ENCODE results near the gene UMPS.
A peak's percentile ranks its signal among the peaks of the same experiment; 100 is the strongest.
"Not testable (repeated sequence)": the region's sequence is repeated elsewhere in the genome, so short reads cannot be mapped to it uniquely, and the experiment has no call there.

The UMPS gene

DNA sequence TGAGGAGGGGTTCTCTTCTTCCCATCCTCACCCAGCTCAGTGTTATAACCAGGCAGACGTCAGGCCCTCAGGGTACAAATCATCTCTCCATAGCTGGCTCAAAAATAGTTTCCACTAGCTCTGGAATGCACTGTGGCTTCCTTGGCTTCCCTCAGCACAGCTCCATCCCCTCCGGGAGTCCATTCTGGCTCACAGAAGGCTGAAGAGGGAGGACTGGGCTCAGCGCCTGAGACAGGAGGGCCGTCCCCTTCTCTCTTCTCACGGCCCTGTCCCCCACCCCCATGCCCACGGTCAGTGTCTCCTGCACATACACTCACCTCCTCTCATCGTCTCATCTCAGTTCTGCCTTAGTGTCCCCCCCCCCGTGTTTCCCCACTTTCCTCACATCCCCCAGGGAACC lies 50.1 kb downstream of the UMPS start:
- DNase-seq (ENCODE audit: low spot score) = no peak

DNA sequence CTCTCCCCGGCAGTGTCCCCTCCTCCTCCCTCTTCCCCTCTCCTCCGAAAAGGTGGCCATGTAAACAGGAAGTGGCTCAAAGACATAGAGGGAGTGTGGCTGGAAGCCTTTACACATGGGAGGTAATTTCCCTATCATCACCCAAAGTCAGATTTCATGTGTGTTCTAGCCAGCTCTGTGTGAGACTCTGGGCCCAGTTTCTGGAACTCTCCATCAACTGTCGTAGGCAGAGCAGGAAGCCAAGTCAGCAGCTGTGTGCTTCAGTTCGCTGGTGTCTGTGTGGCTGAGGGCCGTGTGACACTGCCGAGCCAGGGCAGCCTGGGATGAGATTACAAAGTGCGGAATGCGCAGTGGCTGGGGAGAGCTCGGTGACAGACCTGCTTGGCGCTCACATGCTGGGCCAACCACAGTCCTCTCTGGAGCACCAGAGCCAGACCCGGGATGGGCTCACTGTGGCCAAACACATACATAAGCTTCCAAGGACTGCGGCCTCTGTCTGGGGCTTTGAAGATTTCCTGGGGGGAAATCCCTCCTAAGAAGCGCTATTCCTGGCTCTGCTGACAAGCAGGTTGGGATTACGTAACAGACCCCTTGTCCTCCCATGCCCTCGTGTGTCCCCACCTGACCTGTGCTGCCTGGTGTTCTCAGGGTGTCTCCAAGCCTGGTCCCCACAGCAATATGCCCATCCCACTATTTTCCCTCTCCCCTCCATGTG lies 50.7 kb downstream of the UMPS start:
- DNase-seq (ENCODE audit: low spot score) = no peak

DNA sequence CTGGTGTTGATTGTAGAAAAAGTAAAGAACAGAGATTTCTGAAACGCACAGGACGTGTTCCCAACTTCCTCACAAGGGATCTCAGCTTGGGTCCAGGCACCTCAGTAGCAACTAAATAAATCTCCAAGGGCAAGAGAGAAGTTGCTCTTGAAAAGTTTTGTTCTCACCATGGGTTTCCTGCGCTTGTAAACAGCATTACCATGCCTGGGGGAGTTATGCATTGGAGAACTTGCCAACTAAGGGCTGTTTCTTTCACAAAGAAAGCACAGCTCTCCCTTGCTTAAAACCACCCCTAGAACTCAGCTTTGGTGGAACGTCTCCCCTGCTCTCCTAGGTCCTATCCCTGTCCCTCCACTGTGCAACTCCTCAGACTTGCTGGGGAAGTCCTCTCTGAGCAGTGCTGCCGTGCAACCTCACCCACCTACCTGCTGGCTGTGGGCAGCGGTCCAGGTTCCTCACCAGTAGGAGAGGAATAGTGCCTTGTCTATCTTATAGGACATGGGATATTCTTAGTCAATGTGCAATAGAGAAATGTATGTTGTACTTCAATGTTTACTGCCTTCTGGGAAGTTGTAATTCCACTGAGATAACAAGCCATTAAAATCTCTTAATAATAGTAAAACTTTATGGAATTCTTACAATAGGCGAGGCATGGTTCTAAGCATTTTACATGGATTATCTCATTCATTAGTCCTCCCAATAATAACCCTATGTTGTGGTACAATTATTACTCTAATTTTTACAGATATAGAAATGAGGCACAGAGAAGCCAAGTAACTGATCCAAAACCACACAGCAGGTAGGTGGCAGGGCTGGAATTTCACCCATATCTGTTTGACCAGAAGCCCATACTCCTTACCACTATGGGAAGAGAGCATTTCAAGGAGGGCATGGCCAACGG lies 51.5 kb downstream of the UMPS start:
- DNase-seq (ENCODE audit: low spot score) = no peak

DNA sequence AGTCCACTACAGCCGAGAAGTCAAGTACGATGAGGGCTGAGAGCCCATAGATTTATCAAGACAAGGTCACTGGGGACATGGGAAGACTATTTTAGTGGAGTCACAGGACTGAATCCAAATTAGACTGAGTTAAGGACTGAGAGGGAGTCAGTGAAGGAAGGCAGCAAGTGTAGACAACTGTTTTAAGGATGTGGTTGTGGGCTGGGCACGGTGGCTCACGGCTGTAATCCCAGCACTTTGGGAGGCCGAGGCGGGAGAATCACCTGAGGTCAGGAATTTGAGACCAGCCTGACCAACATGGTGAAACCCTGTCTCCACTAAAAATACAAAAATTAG lies 52.1 kb downstream of the UMPS start:
- DNase-seq (ENCODE audit: low spot score) = not testable (repeated sequence)

DNA sequence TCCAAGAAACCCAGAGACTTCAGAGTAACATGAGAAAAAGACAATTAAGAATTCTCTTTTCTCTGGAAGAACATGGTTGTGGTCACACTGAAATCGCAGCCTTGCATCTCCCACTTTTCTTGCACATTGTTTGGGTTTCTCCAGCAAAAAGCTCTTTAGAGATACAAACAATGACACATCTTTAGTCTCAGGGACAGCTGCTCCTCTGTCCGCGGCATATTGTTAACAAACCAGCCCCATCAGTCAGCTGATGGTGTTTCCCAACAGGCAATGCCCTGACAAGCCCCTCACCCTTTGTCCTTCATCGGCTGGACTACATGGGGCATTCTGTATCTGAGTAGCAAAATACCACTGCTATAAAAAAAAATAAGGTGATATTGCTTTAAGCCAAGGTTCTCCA lies 53.4 kb downstream of the UMPS start:
- no peak for DNase-seq (ENCODE audit: low spot score)

DNA sequence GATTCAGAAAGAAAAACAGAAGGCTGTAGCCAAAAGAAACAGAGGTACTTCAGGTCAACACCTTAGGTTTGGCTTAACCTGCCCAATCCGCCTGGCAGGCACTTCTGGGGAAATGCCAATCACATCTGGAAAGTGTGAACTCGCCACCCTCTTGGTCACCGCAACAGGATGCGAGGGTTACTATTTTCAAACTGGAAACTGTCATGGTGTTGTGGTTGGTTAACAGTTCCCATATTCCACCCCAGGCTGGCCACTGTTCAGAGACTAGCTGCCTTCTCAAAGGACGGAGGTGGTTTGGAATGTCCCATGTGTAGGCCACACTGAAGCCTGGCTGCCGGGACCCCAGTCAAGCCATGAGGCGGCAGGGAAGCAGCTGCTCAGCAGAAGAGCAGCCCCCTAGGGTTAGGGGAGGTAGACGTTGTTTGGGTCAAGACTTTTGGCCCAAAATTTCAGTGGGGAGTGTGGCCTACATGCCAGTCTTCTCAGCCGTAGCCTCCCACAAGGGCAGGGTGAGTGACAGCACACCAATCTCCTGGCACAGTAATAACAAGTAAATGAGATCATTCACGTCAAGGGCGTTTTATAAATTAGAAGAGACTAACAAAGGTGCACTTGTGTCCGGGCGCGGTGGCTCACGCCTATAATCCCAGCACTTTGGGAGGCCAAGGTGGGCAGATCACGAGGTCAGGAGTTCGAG lies 54.6 kb downstream of the UMPS start:
- no peak for DNase-seq (ENCODE audit: low spot score)

DNA sequence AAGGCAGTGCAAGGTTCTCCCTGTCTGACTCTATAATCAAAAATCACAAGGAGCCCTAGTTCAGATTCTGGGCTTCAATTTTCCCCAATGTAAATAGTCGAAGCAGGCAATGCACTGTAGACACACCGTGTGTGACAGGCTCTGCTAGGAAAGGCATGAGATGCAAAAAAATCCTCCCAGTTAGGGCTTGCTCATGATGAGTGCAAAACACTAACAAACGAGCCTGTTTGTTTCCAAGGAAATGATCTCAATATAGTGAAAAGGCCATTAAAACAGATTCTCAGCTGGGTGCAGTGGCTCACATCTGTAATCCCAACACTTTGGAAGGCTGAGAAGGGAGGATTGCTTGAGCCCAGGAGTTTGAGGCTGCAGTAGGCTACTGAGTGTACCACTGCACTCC lies 55.7 kb downstream of the UMPS start:
- no peak for DNase-seq (ENCODE audit: low spot score)

DNA sequence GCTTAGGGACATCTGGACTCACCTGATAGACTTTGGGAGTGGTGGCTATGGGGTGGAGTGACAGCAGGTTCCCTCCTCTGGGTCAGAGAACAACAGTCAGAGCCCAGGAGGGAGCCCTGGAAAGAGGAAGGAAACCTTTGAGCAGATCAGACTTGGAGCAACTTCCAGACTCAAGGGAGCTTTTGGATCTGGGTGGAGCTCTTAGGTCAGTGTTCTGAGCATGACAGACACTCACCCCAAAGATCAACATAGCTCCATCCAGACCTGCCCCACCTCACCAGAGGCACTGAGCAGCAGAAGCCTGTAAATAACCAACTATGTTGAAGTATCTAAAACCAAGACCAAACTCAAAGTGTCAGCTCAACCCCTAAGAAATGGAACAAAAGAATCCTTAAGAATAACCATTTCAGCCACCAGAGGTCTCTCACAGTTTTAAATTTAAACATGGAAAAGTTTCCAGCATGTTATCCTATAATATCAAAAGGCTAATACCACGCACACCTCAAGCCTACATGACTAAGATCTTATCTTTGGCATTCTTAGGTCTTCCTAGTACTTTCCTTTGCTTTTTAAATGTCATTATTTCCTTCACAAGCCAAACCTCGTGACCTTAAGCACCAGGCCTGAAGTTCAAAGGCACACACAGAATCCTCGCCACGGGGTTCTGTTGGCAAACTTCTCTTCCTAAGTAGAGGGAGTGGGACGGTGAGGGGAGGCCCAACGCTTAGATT lies 56.4 kb downstream of the UMPS start:
- peak; percentile 13 for DNase-seq (ENCODE audit: low spot score)

DNA sequence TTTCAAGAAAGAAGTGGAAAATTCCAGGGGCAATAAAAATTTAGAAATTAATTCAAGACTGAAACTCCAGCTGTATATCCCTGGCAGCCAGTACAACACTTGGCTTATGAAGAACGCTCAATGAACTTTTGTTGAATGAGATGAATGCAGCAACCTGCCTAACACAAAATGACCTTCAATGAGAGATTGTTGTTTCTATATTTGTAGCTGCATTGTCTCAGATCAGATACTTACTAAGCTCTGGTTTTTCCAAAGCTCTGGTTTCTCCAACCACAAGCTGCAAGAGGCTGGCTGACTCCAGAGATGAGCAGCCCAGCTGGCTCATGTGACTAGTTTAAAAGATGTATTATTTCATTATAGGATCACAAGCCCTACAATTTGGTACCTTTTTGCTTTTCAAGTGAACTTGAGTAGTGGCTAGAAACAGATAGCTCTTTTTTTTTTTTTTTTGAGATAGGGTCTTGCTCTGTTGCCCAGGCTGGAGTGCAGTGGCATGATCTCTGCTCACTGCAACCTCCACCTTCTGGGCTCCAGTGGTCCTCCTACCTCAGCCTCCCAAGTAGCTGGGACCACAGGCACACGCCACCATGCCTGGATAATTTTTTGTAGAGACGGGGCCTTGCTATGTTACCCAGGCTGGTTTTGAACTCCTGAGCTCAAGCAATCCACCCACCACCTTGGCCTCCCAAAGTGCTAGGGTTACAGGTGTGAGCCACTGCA lies 57.4 kb downstream of the UMPS start:
- no peak for DNase-seq (ENCODE audit: low spot score)

DNA sequence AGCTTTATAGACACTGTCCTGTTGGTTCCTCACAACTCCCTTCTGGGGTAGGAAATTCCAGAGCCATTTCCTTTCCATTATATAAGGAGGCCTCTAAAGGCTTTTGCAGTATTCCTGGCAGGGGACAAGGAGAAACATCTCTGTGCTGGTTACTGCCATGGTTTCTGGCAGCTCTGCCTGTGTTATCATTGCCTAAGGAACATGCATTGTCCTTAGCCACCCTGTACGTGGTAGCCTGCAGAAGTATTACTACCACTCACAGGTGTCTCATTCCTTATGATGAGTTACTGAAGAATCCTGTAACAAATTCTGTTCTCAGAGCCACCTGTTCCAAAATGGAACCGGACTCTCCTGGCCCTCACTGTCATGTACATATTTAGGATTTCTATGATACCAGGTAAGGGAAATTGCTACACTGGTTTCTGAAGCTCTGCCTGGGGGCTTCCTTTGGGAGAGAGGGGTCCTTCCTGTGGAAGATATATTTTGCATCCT lies 58.0 kb downstream of the UMPS start:
- no peak for DNase-seq (ENCODE audit: low spot score)

DNA sequence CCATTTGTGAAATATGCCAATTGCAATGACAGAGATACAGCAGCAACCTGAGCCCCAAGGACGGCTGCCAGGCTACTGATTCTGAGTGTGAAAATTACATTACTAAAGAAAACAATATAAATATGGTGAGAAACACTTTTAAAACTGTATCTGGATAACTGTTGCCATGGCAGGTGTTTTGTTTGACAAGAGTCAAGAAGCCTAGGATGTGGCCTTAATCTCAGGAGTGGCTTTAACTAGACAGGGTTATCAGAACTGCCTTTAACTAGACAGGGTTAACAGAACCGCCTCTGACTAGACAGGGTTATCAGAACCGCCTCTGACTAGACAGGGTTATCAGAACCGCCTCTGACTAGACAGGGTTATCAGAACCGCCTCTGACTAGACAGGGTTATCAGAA lies 58.9 kb downstream of the UMPS start:
- not testable (repeated sequence) for DNase-seq (ENCODE audit: low spot score)

DNA sequence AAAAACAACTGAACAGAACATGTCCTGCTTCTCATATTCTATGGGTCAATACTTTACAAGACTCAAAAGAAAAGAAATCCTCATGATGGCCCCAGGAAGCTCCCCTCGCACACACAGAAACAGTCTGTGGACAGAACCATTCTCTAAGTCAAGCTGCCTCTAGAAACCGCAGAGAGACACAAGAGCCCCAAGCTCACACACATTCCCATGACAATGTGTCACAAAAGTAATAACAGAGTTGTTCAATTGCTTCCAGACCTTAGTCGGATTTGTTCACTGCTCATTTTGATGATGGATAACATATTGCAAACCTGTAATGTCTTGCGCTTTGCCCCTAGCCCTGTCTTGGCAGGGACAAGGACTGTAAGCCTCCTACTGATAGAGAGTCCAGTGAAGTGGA lies 60.9 kb downstream of the UMPS start:
- no peak for DNase-seq (ENCODE audit: low spot score)

DNA sequence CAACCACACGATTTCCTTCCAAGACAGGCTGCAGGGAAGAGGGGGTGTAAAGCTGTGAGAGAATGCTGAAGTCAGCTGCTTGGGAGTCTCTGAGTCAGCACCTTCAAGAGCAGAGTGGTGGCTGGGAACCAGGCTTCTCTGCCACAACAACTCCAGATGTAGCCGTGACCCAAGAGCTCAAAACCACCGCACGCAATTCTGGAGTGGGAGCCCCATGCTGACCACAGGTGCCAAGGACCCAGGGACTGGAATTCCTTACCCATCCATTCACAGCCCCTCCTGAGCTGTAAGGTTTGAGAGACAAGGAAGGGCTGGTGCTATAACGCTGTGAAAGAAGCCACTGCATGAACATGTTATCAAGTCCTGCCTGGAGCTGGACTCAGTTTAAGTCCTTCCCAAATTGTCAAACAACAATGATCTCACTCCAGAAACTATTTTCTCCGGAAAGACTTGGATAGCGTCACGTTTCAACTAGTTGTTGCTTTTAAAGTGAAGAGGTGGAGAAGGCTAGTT lies 61.4 kb downstream of the UMPS start:
- DNase-seq (ENCODE audit: low spot score) = no peak

DNA sequence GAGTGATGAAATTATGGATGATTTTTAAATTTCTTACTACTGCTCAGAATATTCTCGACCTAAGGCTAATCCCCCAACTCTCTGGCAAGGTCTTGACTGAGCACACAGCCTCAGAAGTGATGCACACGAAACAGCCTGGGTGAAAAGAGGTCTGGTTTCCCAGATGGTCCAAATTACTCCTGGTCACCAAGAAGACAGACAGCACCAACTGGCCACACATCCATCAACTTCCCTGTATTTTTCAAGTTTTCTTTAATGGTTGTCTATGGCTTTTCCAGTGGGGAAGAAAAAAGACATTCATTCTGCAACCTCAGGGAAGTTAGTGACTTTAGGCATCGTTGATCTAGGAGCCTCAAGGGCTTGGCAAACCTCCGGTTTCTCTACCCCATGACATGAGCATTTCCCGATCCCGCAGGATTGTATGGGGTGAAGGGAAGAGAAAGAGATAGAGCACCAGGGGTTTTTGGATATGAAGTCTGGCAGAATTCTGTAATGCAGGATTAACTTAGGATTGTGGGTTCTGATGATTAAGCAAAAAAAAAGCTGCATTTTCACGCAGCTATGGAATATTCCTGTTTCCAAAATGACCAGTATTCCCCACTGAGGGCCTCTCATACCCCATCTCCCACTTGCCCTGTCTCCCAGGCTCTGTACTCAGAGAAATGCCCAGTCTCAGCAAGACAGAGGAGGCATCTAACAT lies 62.2 kb downstream of the UMPS start:
- no peak for DNase-seq (ENCODE audit: low spot score)

DNA sequence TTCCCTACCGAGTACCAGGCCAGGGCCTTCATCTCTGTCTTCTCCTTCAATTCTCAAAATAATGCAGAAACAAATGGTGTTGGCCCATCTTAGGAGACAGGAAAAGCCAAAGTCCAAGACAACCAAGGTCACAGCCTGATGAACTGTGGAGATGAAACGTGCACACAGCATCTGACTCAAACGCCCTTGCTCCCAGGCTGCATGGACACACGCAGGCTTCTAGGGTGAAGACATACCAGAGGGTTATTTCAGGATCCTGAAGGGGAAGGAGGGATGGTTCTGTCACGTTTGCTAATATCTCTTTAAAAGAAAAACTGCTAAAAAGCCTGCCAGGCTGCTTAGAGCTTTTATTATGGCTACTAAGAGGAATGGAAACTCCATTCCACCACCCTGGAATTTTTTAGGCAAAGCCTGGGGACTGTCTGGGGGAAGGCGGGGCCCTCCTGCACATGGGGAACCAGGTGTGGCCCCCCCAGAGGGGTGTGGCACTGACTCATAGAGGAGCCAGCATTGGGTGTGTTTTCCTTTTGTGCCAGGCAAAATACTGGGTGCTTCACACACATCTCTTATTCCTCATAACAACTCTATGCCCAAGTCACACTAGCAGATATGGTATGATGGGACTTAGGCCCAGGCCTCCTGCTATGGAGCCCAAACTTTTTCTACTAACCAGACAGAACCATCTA lies 62.9 kb downstream of the UMPS start:
- DNase-seq (ENCODE audit: low spot score) = no peak

DNA sequence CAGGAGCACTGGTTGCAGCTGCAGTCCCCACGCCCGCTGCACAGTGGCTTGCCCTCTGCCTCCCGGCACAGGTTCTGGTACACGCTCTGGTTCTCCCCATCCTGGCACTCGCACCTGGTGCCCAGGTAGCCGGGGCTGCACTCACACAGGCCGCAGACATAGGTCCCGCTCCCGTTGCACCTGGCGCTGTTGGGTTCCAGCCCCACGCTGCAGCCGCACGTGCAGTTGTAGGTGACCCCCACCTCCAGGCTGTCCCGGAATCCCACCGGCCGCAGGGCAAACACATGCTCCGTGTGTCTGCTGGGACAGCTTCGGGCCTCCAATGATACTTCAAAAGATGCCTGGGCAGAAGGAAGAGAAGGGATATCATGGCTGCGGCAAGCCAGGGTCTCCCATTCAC lies 66.2 kb downstream of the UMPS start:
- DNase-seq (ENCODE audit: low spot score) = no peak

DNA sequence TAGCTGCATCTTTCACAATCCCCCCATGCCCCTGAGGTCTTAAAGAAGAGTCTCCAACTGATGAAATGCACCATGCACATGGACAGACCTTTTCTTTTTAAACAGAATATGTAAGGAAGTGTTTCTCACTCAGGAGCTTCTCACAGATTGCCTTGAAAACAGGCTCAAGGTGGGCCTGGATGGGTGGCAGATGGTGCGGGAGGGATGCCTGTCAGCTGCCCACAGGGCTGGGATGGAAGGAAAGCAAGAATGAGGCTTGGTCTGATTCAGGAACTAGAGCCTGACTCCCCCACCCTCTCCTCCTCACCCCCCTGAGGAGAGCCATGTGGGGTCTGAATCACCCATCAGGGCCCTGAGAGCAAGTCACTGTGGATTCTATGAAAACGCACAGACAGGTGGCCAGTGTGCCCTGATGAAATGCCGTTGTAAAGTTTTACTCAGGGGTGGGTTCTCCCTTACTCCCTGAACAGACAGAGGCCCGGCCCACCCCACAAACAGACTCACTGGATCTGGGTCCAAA lies 67.2 kb downstream of the UMPS start:
- no peak for DNase-seq (ENCODE audit: low spot score)

Data from hematopoietic multipotent progenitor cell treated with erythropoietin and hydrocortisone succinate and interleukin-3 and kit ligand, for 17 days (in vitro differentiated cells).